Fibroblast of skin of right quadriceps (primary cell): ENCODE results near the gene APOBEC3F.
"Not testable (repeated sequence)": the region's sequence is repeated elsewhere in the genome, so short reads cannot be mapped to it uniquely, and the experiment has no call there.

Experiments
- DNase-seq: peaks from one replicate; pipeline ENCODE4 v3.0.0-alpha.2; 2013

APOBEC3F gene

DNA sequence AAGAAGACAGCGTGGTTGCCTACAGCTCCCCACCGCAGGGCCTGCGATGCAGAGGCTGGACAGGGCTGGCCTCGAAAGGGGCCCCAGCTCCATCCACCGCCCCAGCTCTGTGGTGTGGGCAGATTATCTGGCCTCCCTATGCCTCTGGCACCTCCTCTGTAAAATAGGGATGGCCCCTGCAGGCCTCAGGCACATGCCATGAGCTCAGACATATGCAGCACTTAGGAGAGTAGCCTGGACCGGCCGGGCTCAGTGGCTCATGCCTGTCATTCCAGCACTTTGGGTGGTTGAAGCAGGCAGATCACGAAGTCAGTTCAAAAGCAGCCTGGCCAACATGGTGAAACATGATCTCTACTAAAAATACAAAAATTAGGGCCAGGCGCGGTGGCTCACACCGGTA is 12.4 kb upstream of the APOBEC3F start:
- no peak for DNase-seq

GRCh38 chr22:39029227-39029626 is 11.4 kb upstream of the APOBEC3F start:
- DNase-seq: no peak

- DNase-seq: no peak
Measured at GRCh38 chr22:39030705-39031104, 10.0 kb upstream of the APOBEC3F start.

DNA sequence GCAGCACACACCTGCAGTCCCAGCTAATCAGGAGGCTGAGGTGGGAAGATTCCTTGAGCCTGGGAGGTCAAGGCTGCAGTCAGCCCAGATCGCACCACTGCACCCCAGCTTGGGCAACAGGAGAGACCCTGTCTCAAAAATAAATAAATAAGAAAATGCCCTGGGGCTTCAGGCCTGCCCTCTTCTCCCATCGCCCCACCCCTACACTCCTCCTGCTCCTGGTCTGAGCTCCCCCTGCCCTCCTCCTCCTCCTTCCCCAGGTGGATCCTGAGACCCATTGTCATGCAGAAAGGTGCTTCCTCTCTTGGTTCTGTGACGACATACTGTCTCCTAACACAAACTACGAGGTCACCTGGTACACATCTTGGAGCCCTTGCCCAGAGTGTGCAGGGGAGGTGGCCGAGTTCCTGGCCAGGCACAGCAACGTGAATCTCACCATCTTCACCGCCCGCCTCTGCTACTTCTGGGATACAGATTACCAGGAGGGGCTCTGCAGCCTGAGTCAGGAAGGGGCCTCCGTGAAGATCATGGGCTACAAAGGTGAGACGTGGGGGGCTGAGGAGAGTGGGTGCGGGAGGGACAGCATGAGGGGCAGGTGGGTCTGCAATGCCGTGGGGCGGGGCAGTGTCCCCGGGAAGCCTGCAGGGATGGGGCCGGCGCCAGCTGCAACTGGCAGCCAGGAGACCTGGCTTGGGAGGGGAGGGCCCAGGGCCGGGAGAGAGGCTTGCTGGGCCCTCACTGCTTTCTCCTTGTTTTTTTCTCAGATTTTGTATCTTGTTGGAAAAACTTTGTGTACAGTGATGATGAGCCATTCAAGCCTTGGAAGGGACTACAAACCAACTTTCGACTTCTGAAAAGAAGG is 9.0 kb upstream of the APOBEC3F start:
- DNase-seq: not testable (repeated sequence)

GRCh38 chr22:39037071-39037470 is 3.6 kb upstream of the APOBEC3F start:
- not testable (repeated sequence) for DNase-seq

DNA sequence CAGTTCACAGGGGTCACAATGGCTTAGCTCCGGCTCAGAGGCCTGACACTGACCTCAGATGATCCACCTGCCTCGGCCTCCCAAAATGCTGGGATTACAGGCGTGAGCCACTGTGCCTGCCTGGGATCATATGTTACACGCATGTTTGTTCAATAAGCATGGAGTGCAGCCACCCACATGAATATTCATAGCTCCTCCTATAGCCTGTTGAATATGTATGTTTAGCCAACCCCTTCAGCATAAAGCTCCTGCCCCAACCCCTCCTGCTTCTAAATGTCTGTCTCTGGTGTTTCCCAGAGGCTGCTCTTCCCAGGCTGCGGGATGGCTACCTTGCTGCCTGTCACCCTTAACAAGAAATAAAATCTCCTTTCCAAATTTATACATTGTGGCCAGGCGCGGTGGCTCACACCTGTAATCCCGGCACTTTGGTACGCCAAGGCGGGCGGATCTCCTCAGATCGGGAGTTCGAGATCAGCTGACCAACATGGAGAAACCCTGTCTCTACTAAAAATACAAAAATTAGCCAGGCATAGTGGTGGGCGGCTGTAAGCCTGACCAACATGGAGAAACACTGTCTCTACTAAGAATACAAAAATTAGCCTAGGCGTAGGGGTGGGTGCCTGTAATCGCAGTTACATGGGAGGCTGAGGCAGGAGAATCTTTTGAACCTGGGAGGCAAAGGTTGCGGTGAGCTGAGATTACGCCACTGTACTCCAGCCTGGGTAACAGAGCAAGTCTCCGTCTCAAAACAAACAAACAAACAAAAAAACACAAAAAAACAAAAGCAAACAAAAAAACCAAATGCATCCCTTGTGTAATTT is 1.1 kb upstream of the APOBEC3F start:
- no peak for DNase-seq

DNA sequence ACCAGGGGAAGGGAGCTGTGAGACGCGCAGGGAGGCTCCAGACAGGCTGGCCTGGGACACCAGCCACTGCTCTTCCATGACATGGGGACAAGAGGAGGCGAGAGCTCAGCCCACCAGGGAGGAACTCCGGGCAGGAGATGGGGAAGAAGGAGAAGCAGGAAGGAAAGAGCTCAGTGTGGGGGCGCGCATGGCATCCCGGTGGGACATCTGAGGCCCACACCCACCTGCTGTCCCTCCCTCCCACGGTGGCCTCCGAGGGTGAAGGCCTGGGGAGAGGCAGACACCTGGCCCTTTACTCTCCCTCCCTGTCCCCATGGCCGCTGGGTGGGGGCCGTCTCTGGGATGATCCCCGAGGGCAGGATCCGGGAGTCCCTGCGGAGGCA is 518 bp upstream of the APOBEC3F start:
- DNase-seq: not testable (repeated sequence)

GRCh38 chr22:39041908-39042307 is 1.2 kb downstream of the APOBEC3F start:
- no peak for DNase-seq

DNA sequence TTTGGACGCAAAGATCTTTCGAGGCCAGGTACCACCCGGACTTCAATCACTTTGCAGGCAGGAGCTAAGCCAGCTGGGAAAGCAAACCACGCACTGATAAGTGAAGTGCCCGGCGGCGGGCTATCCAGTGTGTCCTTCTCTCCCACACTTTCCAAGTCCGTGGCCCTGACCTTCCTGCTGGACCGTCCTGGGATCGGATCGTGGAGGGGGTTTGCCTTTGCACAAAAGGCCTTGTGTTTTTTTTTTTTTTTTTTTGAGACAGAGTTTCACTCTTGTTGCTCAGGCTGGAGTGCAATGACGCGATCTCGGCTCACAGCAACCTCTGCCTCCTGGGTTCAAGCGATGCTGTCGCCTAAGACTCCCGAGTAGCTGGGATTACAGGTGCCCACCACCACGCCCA is 2.4 kb downstream of the APOBEC3F start:
- DNase-seq: not testable (repeated sequence)

GRCh38 chr22:39045136-39045535 is 4.5 kb downstream of the APOBEC3F start:
- not testable (repeated sequence) for DNase-seq

- not testable (repeated sequence) for DNase-seq
Measured at GRCh38 chr22:39049486-39049885, 8.8 kb downstream of the APOBEC3F start.

DNA sequence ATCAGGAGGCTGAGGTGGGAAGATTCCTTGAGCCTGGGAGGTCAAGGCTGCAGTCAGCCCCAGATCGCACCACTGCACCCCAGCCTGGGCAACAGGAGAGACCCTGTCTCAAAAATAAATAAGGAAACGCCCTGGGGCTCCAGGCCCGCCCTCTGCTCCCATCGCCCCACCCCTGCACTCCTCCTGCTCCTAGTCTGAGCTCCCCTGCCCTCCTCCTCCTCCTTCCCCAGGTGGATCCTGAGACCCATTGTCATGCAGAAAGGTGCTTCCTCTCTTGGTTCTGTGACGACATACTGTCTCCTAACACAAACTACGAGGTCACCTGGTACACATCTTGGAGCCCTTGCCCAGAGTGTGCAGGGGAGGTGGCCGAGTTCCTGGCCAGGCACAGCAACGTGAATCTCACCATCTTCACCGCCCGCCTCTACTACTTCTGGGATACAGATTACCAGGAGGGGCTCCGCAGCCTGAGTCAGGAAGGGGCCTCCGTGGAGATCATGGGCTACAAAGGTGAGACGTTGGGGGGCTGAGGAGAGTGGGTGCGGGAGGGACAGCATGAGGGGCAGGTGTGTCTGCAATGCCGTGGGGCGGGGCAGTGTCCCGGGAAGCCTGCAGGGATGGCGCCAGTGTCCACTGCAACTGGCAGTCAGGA is 11.3 kb downstream of the APOBEC3F start:
- not testable (repeated sequence) for DNase-seq

GRCh38 chr22:39055658-39056057 is 15.0 kb downstream of the APOBEC3F start:
- DNase-seq: no peak

- DNase-seq: not testable (repeated sequence)
Measured at GRCh38 chr22:39061290-39061689, 20.6 kb downstream of the APOBEC3F start.

DNA sequence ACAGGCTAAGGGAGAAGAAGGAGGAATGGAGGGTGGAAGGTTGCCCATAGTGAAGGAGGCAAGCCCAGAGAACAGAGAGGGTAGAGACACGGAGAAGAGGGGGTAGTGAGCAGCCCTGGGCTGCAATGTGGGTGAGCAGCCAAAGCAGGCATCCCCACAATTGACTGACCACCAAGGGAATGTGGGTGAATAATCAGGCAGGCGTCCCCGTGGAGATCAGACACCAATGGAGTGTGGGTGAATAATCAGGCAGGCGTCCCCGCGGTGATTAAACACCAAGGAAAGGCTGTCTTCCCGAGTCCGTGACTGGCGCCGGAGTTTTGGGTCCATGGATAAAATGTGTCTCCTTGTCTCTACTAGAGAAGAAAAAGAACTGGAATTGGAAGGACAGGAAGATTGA is 21.3 kb downstream of the APOBEC3F start:
- not testable (repeated sequence) for DNase-seq

- not testable (repeated sequence) for DNase-seq
Measured at GRCh38 chr22:39063904-39064303, 23.2 kb downstream of the APOBEC3F start.

DNA sequence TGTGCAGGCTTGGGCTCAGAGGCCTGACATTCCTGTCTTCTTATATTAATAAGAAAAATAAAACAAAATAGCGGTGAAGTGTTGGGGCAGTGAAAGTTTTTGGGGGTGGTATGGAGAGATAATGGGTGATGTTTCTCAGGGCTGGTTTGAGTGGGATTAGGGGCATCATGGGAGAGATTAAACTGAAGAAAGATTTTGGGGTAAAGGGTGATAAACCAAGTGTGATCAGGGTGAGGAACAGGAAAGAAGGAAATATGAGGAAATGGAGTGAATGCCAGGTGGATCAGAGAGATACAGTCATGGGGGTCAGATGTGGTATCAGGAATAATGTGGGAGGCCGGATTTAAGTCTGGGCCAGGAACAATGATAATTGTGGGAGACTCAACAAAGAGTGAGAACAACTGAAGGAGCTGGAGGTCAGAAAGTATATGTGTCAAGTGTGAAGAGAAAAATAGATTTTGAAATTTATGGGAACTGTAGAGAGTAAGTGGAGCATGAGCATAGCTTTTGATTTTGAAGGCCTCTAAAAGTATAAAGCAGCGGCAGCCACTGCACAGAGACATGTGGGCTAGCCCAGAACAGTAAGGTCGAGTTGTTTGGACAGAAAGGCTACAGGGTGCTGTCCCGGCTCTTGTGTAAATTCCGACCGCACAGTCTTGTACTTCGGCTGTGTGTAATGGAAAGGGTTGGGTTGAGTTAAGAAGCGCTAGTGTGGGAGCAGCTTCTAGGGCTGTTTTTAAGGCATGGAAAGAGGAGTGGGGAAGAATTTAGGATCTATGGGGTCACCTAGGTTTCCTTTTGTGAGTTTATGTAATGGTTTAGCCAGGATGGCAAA is 26.0 kb downstream of the APOBEC3F start:
- not testable (repeated sequence) for DNase-seq

DNA sequence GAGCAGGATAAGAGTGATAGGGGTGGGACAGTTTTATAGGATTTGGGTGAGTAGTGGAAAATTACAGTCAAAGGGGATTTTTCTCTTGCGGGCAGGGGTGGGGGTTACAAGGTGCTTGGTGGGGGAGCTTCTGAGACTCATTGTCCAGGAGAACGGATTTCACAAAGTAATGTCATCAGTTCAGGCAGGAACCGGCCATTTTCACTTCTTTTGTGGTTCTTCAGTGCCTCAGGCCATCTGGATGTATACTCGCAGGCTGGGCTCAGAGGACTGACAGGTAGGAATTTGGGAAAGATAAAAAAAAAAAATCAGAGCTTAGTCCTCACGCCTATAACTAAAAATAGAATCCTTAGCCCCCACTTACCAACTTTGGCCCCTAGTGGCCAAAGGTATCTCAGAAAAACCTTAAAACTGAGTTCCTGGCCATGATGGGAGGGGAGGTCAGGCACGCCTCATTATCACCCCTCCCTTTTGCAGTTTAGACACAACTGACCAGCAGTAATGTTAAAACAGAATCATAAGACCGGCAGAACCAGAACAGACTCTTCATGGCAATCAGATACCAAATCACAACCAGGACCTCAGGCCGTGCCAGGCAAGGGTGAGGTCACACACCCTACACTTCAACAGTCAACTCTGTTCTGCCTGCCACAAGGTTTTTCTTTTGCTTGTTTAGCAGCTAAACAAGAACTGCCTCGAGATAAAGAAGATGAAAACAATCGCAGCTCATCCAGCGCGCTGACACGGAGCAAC is 27.5 kb downstream of the APOBEC3F start:
- no peak for DNase-seq

DNA sequence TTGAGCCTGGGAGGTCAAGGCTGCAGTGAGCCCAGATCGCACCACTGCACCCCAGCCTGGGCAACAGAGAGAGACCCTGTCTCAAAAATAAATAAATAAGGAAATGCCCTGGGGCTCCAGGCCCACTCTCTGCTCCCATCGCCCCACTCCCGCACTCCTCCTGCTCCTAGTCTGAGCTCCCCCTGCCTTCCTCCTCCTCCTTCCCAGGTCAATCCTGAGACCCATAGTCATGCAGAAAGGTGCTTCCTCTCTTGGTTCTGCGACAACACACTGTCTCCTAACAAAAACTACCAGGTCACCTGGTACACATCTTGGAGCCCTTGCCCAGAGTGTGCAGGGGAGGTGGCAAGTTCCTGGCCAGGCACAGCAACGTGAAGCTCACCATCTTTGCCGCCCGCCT is 29.5 kb downstream of the APOBEC3F start:
- no peak for DNase-seq

GRCh38 chr22:39072581-39072981 is 31.9 kb downstream of the APOBEC3F start:
- not testable (repeated sequence) for DNase-seq

DNA sequence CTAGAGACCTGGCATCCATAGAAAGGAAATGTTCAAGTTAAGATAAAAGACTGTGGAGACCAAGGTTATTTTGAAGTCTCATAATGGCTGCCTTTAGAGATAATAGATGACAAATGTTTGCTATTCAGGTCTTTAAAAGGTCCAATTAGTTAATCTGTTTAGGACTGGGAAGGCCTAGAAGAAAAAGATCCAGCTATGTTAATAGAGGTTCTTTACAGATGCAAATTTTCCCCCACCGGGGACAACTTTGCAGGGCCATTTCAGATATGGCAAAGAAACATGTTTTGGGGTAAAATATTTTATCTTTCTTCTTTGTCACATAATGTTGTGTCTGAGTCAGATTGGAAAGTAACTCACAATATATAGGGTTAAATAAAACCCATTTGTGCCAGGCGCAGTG is 33.3 kb downstream of the APOBEC3F start:
- no peak for DNase-seq
